HG03280 (cell line): Measurements from ENCODE around the gene SLC25A28.

Experiments
- ATAC-seq: cut with Tn5 transposase; IDR thresholded peaks from one replicate; pipeline ENCODE4 v1.9.1; 2021; ENCODE audit warnings: mild to moderate bottlenecking, moderate library complexity; ENCODE audit not compliant: unreplicated experiment

The SLC25A28 gene, protein sequence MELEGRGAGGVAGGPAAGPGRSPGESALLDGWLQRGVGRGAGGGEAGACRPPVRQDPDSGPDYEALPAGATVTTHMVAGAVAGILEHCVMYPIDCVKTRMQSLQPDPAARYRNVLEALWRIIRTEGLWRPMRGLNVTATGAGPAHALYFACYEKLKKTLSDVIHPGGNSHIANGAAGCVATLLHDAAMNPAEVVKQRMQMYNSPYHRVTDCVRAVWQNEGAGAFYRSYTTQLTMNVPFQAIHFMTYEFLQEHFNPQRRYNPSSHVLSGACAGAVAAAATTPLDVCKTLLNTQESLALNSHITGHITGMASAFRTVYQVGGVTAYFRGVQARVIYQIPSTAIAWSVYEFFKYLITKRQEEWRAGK

DNA sequence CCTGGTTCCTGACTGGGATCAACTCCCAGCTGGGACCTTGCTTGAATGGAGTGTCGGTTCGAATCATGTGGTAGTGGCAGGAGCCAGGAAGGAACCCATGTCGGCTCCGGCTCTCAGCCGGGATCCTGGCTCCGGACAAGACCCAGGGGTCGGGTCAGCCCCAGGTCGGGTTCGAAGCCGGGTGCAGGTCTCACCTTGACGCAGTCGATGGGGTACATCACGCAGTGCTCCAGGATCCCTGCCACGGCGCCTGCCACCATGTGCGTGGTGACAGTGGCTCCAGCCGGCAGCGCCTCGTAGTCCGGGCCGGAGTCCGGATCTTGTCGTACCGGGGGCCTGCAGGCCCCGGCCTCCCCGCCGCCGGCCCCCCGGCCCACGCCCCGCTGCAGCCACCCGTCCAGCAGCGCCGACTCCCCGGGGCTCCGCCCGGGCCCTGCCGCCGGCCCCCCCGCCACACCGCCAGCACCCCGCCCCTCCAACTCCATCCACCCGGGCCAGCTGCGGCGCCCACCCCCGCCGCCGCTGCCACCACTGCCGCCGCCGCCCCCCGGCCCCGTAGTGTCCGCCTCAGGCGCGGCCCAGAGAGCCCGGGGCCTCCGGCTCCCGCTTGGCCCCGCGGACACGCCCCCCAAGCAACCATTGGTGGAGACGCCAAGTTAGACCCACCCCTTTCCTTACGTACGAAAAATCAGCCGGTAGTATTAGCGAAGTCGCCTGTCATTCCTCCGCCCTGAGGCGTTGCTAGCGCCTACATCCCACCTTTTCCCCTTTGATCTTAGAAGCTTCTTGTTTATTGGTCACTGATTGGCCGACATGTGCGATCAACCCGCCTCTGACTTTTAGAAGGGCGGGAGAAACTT, at the start of gene SLC25A28:
SLC25A28 (minus strand) TSS at position 589 of the 860 bp plus-strand sequence; CDS start at position 485, 104 bp downstream.
- peak; percentile 75 for ATAC-seq

DNA sequence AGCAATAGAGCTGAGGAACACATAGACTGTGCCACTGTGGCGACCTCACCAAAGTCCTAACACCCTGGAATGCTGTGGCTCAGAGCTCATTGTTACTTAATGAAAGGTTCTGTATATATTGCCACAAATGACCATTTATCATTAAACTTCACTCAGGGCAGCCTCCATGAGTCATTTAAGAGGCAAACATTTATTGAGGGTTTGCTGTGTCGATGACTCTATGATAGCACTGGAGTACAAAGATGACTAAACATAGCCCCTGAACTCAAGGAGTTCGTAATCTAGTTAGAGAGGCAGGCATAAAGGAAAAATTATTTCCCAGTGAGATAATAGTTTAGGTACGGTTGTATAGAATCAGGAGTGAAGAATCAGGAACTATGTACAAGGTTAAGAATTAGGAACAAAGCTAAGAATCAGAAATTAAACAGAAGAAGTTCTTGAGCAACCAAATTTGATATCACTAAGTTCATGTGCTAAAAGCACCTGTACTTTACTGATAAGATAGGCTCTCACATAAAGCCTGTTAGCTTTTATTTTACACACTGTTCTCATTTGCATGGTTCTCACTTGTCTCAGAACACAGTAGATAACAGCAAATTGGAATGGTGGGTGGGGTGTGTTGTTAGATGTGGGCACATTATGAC, 47.0 kb upstream of the SLC25A28 start:
- ATAC-seq: no peak

DNA sequence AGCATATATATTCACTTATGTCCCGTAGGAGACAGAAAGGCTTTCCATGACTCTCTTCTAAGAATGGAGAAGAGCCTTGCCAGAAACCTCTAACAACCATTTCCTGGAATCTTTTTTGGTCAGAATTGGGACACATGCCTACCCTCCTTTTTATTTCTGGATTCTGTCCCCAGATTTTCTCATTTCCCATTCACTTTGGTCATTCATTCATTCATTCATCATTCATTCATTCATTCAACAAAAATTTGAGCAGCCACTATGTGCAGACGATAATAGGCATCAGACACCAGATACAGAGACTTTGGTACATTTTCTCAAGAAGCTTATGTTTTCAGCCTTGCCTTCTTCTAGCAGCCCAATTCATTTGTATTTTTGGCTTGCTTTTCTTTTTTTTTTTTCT, 45.1 kb upstream of the SLC25A28 start:
- ATAC-seq: no peak

DNA sequence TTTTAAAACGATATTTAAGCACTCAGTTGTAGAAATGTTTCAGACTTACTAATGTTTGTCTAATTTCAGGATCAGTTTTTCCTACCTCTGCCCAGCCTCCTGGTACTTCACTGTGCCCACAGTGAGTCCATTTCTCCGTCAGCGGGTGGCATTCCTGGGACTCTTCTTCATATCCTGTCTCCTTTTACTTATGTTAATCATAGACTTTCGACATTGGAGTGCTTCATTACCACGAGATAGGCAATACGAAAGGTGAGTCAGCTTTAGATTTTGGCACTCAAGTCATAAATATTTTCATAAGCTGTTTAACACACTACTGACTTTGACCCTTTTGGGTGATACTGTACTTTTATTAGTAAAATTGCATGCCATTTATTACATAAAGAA, 41.1 kb upstream of the SLC25A28 start:
- no peak for ATAC-seq

DNA sequence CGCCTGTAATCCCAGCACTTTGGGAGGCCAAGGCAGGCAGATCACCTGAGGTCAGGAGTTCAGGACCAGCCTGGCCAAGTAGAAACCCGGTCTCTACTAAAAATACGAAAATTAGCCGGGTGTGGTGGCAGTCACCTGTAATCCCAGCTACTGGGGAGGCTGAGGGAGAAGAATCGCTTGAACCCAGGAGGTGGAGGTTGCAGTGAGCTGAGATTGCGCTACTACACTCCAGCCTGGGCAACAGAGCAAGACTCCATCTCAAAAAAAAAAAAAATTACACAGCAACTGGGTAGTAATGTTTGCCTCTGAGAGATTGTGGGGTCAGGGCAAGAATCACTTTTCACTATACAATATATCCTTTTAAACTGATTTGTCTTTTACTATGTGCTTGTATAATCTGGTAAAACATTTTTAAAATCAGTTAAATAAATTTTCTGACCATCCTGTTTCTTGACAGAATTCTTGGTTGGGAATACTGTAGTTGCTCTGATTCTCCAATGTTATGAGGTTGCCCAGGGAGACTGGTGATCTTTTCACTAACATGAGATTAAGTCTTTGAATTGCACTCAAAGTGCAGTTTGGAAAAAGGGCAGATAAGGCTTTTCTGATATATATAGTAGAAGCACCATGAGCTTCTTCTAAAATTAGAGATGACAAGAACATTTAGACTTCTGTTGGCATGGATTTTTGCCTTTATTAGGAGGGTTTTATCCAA, 40.6 kb upstream of the SLC25A28 start:
- ATAC-seq: no peak

DNA sequence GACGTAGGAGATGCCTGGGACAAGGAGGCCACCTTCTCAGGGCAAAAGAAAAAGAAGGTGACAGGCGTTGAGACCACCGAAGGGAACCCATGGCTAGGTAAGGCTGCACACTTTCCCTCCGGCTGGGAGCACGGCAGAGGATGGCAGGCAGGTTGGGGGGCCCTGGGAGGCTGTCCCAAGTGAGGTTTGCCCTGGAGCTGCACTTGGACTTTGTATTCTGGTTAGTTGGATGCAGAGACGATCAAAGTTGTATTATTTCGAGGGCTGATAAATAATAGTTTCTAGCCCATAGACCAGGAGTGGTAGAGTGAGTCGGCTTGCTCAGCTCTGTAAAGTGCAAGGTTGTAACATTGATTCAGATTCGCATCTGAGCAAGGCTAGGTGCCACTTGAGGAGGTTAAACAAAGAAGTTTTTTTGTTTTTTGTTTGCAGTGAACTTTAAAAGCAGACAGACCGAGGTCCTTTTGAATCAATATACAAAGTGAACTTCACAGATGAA, 39.7 kb upstream of the SLC25A28 start:
- no peak for ATAC-seq

DNA sequence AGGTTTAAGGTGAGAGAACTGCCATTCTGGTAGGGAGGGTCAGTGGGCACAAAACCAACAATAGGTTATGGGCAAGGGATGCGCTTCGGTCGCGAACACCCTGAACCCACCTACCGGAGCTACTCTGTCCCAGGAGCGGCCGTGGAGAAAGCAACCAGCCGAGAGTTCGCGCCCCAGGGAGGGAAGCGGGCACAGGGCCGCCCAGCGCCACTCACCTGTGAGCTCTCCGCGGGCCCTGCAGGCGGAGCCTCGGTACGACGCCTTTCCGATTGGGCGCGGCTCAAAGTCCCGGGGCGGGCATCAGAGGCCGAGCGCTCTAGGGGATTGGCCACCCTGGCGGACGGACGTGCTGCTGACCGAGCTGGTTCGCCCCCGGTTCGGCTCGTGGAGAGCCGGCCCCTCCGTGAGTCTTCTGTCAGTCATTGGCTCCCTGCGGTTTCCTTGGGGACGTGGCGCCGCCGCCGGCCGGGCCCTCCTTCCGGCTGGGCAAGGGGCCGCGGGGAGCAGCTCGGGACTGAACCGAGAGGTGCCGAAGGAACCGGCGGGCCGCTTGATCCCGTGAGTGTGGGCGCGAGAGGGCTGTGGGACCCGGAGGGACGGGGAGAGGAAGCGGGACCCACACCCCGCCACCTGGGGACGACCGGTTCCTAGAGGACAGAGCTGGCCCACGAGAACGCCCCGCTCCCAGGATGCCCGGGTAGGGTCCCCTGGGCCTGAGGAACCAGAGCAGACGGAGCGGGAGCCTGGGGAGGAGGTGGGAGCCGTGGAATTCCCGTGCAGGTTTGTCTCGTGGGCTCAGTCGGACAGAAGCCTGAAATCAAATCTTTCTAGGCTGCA, 39.0 kb upstream of the SLC25A28 start, which contains the start of gene ENTPD7:
ENTPD7 (plus strand) TSS at position 479 of the 837 bp plus-strand sequence. CDS start 448 bp downstream, outside the sequence.
- ATAC-seq: peak; percentile 99

DNA sequence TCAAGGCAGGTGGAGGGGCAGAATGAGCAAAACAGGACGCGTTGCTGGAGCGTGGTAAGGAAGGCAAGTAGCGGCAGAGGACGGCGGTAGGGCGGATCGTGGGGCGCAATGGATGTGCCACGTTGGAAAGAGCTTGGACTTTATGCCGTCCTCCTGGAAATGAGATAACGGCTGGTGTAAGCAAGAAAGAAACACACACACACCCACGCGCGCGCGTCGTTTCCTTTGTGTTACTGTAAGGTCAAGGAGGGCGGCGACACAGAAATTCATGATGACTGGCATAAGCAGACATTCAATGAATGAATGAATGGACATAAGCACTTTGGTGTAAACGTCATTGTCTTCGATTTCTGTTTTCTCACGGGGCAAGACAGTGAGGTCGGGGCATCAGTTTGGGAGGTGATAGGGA, 38.4 kb upstream of the SLC25A28 start:
- ATAC-seq: peak; percentile 14

DNA sequence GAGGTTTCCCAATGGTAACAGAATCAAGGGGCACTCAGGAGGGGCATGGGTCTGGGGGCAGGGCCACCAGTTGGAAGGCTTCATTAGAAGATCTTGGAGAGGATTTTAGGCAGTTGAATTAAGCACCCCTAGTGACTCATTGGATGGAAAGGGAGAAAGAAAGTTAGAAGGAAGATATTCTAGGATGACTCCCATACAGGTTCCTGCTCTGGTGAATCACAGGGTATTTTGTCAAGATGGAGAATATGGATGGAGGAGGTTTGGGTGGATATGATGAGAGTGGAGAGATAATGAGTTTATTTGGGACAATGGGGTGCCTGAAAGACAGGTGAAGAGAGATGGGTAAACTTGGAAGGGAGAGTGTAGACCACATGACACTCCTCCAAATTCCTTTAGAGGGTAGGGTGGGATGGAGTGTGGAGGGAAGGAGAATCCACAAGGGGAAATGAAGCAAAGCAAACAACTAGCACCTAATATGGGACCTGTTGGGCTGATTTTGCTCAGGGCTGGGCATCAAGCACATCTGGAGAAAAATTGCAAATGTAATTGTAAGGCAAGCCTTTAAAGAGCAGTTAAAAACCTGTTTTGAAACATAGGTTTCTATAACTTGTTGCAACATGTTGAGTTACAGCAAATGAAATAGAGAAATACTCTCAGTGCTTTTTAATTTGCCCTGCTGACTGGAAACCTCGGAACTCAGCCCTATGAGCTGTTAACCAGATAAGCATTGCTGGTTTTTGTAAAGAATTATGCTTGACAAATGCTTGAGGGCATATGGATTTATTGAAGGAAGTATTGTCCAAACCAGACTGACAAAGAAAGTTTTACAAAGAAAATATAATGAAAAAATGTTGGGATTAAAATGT, 36.2 kb upstream of the SLC25A28 start:
- ATAC-seq: no peak

DNA sequence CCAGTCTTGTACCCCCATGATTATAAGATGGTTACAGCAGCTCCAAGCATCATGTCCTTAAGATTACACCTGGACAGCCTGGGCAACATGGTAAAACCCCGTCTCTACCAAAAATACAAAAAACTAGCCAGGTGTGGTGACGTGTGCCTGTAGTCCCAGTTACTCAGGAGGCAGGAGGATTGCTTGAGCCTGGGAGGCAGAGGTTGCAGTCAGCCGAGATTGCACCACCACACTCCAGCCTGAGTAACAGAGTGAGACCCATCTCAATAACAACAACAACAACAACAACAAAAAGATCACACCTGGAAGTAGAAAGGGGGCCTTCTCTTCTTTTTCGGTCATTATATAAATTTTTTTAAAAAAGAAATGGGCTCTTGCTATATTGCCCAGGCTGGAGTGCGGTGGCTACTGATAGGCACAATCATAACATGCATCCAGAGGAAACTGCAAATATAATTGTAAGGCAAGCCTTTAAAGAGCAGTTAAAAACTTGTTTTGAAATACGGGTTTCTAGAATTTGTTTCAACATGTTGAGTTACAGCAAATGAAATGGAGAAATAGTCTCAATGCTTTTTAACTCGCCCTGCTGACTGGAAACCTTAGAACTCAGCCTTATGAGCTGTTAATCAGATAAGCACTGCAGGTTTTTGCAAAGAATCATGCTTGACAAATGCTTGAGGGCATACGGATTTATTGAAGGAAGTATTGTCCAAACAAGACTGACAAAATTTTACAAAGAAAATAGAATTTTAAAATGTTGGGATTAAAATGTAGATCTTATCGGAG, 34.3 kb upstream of the SLC25A28 start:
- ATAC-seq: no peak

DNA sequence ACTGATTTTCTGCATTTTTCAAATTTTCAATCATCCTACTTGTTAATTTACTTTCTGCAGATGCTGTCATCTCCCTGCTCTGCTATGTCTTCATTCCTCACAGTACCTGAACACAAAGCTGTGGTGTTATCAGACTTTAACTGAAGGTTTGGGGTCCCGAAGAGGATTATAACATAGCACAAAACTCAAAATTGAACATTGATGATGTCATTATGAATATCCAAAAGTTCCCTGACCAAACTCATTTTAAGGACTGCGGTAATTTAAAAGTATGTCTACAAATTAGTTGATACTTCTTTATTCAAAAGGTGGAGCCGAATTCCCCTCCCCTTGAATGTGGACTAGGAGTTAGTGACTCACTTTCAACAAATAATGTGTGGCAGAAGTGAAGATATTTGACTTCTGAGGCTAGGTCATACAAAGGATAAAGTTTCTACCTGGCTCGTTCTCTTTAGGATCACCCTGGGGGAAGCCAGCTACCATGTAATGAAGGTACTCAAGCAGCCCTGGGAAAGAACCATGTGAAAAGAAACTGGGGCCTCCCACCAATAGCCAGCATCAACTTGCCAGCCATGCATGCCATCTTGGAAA, 32.7 kb upstream of the SLC25A28 start:
- no peak for ATAC-seq

DNA sequence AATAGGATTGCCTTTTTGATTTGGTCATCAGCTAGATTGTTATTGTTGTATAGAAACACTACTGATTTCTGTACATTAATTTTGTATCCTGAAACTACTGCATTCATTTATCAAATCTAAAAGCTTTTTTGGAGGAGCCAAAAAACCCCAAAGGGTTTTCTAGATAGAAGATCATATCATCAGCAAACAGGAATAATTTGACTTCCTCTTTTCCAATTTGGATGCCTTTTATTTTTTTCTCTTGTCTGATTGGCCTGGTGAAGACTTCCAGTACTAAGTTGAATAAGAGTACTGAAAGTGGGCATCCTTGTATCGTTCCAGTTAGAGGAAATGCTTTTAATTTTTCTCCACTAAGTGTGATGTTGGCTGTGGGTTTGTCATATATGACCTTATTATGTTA, 28.5 kb upstream of the SLC25A28 start:
- ATAC-seq: no peak

DNA sequence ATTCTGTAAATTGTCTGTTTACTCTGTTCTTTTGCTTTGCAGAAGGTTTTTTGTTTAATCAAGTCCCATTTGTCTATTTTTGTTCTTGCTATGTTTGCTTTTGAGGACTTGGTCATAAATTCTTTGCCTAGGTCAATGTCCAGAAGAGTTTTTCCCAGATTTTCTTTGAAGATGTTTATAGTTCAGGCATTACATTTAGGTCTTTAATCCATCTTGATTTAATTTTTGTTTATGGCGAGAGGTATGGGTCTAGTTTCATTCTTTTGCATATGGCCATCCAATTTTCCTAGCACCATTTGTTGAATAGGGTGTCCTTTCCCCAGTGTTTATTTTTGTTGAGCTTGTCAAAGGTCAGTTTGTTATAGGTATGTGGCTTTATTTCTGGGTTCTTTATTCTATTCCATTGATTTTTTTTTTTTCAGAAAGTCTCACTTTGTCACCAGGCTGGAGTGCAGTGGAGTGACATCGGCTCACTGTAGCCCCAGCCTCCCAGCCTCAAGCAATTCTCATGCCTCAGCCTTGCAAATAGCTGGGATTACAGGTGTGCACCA, 27.4 kb upstream of the SLC25A28 start:
- ATAC-seq: no peak

DNA sequence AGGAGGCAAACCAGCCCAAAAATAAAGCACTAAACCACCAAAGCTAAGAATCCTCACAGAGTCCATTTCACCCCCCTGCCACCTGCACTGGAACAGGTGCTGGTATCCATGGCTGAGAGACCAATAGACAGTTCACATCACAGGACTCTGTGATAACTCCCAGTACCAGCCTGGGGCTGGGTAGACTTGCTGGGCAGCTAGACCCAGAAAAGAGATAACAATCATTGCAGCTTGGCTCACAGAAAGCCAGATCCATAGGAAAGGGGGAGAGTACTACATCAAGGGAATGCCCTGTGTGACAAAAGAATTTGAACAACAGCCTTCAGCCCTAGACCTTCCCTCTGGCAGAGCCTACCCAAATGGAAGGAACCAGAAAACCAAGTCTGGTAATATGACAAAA, 13.6 kb upstream of the SLC25A28 start:
- ATAC-seq: no peak

DNA sequence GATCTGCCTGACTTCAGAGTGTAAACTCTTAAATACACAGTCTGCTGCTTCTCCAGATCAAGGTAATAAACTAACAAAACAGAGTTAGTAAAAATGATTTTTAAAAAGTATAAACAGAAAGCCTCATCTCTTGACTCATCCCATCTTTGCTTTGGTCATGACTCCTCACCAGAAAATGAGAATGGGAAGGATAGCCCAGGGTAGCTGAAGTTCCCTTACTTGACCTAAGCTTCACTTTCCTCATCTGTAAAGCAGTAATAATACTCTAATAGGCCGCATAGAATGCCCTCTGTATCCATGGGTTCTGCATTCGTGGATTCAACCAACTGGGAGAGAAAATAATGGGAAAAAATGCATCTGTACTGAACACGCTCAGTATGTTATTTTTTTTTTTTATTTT, 11.3 kb upstream of the SLC25A28 start:
- ATAC-seq: no peak

DNA sequence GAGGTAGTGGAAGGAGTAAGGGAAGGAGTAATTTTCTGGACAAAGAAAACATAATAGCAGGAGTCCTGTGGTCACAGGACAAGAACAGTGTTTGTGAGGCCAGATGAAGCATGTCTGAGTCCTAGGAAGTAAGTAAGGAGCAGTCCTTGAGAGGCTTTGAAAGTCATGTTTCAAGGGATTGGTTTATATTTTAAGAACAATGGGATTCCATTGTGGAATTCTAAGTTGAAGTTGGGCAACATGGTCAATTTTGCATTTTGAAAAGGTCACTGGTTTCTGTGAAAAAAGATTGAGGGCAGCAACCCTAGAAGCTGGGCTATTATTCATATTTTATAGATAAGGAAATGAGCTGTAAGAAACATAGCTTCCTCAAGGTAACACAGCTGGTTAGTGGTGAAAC, 10.8 kb upstream of the SLC25A28 start:
- no peak for ATAC-seq

DNA sequence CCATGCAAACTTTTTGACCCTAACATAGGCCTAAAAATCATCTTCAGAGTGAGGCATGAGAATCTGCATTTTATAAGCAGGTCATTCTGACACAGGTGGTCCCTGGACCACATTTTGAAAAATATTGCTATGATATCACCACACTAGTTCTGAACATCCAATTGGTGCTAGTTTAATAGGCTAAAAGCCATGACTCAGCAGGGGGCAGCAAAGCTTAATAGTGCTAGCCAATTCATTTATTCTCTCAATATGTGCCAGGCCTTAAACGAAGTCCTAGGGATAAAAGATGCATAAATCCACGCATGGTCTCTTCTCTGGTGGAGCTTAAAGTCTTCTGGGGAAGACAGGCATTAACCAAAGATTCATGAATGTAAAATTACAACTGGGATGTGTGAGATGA, 10.2 kb upstream of the SLC25A28 start:
- no peak for ATAC-seq
